PC-3 (cell line): ENCODE data around the gene CAMTA1.

ENCODE experiments used
- EZH2 ChIP-seq: fragments of 300-600 bp; sonication (generic); IDR thresholded peaks from one replicate; pipeline ENCODE4 v1.6.1; 2017; ENCODE audit warnings: antibody characterized with exemption, mild to moderate bottlenecking, low read length; ENCODE audit not compliant: unreplicated experiment
- EZH2phosphoT487 ChIP-seq: fragments of 300-600 bp; sonication (generic); IDR thresholded peaks from 2 replicates; pipeline ENCODE4 v1.6.1; 2018; ENCODE audit warnings: mild to moderate bottlenecking, antibody characterized with exemption, low read length, borderline replicate concordance
- TF ChIP-seq, protein P1 (sequence below): fragments of 300-600 bp; sonication (generic); conservative IDR thresholded peaks from 2 replicates; pipeline ENCODE4 v1.5.1; 2017; ENCODE audit warnings: antibody characterized with exemption, low read depth, mild to moderate bottlenecking, low read length

DNA sequence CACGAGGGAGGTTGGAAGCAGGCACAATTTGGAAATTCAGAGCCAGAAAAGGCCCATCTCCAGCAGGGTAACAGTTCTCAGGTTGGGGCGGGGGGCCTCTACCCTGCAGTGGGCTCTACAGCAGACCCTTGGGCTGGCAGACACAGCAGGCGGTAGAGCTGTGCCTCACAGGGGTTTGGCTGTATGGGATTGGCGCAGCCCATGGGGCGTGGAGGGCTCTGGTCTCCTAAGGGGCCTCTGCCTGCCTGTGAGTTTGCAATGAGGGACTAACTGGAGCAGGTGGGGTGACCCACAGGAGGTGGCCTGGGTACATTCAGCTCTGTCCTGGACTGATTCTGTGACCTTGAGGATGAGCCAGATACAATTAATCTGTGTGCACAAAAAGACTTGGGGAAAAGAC is 124.1 kb downstream of the CAMTA1 start:
- TF ChIP-seq, protein P1, sequence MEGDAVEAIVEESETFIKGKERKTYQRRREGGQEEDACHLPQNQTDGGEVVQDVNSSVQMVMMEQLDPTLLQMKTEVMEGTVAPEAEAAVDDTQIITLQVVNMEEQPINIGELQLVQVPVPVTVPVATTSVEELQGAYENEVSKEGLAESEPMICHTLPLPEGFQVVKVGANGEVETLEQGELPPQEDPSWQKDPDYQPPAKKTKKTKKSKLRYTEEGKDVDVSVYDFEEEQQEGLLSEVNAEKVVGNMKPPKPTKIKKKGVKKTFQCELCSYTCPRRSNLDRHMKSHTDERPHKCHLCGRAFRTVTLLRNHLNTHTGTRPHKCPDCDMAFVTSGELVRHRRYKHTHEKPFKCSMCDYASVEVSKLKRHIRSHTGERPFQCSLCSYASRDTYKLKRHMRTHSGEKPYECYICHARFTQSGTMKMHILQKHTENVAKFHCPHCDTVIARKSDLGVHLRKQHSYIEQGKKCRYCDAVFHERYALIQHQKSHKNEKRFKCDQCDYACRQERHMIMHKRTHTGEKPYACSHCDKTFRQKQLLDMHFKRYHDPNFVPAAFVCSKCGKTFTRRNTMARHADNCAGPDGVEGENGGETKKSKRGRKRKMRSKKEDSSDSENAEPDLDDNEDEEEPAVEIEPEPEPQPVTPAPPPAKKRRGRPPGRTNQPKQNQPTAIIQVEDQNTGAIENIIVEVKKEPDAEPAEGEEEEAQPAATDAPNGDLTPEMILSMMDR: no peak
- TF ChIP-seq EZH2phosphoT487 (no peak), EZH2 (no peak)
